ENCODE results near the gene ZNF771. TPM values are rescaled to one million over a fixed set of nuclear protein-coding genes. Genes with fewer than 3 reads are reported as not detected.

Gene ZNF771
- 1 to 10 TPM; 5.5 to 8.9 (median 5.8) TPM for polyA plus RNA-seq (ENCODE audit: insufficient read length in 4 of 4)

DNA sequence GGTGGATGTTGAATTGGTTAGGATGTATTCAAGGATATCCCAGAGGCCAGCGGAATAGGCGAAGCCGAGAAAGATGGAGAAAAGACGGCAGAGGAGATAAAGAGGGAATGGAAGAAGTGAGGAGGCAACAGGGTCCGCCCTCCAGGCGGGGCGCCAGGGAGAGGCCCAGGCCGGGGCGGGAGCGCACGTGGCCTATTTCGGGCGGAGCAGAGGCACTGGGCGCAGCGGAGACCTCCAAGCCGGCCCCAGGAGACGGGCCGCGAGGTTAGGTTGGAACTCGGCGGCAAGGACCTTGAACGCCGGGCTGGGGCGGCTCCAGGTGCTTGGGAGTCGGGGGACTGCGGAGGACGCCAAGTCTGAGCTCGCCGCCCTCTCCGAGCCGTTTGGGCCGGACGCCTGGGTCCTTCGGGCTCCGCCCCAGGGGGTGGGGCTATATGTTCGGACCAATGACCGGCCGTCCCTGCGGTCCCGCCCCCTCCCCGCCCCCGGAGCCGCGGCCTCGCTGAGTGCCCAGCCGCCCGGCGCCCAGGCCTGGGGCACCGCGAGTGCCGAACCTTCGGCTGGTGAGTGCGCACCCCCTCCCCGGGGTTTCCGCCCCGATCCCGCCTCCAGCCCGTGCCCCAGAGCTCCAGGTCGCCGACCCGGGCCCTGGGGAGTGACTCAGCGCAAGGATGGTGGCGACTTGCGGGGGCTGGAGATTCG lies at the start of gene ZNF771:
Gene ZNF771 (plus strand): TSS at position 505 of the 702 bp plus-strand sequence. CDS start 448 bp downstream, outside the sequence.
- peak in 3 of 4 donors; percentile 80 to 85 (median 85) for DNase-seq (ENCODE audit: low read depth in 4 of 4, low spot score in 3 of 4)

DNA sequence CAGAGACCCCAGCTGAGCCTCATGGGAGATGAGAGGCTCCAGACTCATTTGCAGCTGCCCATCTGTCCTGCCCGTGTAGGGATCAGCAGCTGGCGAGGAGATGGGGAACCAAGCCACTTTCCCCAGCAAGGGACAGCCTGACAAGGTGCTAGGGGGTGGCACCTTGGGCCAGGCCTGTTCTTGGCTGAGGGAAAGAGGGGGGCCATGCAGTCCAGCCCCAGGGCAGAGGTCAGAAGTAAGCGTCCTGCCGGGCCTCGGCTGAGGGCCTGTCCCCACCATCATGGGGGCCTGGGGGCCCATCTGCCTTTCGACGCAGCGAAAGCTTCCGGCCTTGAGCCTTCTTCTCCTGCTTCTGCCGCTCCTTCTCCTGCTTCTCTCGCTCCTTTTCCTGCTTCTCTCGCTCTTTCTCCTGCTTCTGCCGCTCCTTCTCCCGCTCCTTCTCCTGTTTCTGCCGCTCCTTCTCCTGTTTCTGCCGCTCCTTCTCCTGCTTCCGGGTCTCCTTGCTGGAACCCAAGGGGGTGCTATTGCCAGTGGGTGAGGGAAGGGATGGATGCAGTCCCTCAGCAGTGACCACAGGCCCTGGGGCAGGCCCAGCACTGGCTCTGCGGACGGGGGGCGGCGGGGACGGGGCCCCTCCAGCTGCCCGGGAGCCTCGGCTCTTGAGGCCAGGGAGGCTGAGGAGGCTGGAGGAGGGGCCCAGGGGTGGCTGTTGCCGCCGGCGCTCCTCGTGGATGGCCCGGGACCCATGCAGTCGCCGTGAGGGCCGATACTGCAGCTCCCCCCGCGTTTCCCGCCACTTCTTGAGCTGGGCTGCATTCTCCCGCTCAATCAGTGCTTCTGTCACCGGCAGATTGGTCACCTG lies 49.5 kb upstream of the ZNF771 start:
- DNase-seq (ENCODE audit: low read depth in 4 of 4, low spot score in 3 of 4) = no peak

DNA sequence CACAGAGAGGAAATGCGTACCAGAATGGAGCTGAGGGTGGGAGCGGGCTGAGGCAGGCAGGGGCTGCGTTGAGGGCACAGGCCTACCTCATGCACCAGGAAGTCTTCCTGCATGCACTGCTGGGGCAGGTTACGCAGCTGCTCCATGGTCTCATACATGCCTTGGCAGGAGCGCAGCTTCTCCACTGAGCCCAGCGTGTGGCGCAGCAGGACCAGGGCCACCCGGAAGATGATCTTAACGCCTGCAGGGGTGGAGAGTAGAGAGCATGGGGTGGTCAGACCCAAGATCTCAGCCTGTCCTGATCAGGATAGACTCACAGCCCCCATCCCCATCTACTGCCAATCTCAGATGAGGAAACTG lies 48.8 kb upstream of the ZNF771 start:
- DNase-seq (ENCODE audit: low read depth in 4 of 4, low spot score in 3 of 4) = no peak

DNA sequence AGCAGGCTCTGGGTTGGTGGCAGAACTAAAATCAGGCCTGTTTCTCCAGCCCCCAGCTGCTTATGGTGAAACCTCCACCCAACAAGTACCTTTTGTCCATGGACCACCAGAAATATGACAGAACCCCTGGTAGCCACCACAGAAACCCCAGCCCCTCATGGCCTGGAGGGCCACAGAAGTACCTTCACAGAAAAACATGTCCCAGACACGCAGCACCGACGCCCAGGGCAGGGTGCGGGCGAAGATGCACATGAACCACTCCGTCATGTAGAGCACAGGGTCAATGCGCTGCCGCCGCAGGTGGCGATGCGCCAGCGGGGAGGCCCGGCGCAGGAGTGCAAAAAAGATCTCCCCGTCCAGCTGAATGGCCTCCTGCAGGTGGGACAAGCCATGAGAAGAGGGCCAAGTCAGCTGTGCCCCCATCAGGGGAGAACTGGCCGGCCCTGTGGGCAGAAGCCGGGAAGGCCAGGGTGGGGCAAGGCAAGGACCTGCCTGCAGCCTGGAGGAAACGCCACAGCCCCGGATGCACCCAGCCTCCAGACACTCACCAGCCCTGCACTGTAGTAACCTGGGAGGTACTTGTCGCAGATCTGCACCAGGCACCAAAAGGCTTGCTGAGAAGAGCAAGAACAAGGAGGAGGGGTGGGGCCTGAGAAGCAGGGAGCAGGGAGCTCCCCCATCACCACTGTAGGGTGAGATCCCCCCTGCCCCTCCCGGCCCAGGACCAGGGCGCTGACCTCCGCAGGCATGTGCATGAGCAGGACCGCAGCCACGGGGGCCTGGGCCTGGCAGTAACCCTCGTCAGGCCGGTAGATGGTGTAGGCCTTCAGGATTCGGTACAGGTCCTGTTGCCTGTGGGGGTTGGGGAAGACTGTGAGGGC lies 48.2 kb upstream of the ZNF771 start:
- no peak for DNase-seq (ENCODE audit: low read depth in 4 of 4, low spot score in 3 of 4)

DNA sequence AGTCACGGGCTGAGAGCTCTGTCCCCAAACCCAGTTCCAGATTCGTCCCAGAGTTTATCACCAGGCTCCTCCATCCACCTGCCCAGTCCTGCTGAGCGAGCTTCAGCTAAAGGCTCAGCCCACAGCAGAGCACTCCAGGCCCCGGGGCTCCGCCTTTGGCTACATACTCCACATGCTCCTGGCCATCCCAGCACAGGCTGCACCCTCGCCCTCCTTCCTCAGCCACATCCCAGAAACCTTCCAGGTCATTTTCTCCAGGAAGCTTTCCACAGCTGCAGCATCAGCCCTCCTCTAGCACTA lies 47.6 kb upstream of the ZNF771 start:
- no peak for DNase-seq (ENCODE audit: low read depth in 4 of 4, low spot score in 3 of 4)

DNA sequence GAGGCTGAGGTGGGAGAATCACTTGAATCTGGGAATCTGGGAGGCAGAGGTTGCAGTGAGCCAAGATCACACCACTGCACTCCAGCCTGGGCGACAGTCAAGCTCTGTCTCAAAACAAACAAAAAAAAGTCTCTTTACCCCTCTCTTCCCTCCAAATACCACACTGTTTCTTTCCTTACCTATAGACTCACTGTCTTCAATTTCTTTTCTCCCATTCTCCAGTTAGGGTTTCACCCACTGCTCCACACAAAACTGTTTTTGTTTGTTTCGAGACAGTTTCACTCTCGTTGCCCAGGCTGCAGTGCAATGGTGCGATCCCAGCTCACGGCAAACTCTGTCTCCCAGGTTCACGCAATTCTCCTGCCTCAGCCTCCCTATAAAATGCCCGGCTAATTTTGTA lies 46.2 kb upstream of the ZNF771 start:
- no peak for DNase-seq (ENCODE audit: low read depth in 4 of 4, low spot score in 3 of 4)

DNA sequence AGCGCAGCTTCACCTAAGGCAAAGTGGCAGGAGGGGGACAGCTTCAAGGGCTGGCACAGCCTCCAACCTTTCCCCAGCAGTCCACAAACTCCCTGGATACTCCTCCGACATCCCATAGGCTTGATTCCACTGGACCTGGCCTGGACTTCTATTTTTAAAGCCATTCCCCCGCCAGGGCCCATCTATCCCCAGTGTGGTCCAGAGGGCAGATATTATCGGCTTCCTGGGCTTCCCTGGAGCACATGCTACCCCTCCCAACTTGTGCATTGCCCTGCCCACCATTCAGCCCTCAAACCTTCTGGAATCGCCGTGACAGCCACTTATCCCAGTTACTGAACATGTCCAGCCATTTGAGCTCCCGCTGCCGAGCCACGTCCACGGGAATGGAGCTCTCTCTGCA lies 42.2 kb upstream of the ZNF771 start:
- no peak for DNase-seq (ENCODE audit: low read depth in 4 of 4, low spot score in 3 of 4)

DNA sequence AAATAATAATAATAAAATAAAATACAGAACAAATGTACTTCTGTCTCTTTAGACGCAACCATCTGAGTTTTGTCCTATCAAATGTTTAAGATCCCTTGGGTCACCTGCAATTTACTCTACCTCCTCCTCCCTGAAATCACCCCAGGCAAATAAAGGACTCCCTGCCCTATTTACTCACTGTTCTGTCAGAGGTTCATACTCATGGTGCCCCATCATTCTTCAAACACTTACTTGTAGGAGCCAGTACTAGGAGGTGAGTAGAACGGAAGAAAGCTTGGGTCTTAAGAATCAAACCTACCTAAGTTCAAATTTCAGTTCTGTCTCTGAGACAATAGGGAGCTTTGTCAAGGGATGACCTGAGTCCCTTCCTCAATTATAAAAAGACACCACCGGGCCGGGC lies 40.9 kb upstream of the ZNF771 start:
- DNase-seq (ENCODE audit: low read depth in 4 of 4, low spot score in 3 of 4) = no peak

DNA sequence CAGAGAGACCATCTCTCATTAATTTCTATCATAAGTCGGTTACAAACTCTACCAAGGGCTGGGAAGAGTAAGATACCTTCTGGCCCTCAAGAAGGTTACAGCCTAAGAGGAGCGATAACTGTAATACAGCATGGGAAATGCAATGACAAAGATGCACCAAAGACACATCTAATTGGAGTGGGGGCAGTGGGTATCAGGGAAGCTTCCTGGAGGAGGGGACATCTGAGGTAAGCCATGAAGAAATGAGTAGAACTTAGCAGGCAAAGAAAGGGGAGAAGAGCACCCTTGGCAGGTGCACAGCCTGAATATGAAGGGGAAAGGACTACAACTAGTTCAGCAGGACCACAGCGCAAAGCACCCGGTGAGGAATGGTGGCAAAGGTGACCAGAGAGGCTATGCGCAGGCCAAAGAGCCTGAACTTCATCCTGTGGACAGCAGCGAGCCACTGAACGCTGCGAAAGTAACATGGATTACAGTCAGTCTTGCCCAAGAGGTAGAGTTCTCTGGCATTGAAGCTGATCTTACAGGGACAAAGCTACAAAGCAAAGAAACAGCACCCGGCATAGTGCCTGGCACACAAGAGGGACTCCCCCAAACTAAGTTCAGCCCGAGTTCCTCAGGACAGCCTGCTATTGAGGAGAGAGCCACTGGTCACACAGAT lies 39.9 kb upstream of the ZNF771 start:
- no peak for DNase-seq (ENCODE audit: low read depth in 4 of 4, low spot score in 3 of 4)

DNA sequence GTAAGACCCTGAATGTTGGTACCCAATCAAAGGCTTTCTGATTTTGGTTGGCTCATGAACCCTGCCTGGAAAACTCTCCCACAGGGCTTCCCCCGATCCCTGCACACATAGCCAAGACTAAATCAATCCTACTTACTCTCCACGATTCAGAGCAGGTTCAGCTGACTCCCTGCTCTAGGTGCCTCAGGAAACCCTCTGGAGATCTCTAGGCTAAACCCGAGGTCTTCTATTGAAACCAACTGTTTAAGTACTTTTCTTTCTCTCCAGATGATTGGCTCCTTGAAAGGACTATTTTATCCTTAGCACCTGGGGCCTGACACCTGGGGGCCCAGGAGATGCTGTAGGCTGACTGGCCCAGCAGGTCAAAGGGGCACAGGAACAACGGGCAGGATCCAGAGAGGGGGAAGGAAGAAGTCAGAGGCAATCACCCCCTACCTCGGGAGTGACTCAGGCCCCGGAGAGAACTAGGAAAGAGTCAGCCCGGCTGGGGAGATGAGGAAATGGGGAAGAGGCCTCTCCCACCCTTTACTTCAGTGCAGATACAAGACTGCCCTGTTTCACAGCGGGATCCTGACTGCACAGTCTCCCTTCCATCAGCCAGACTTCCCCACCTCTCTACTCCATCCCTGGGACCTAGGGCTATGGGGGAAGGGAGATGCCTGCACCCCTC lies 39.1 kb upstream of the ZNF771 start:
- DNase-seq (ENCODE audit: low read depth in 4 of 4, low spot score in 3 of 4) = no peak

DNA sequence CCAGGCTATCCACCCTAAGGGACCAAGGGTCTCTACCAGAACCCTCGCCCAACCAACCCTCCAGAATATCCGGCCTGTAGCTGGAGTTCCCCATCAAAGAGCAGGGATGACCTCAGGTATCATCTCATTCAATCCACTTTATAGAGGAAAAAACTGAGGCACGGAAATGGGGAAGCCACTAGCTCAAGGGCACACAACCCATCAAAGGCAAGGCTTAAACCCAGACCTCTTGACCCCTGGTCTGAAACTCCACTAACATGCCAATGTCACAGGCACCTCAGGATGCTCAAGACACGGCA lies 38.7 kb upstream of the ZNF771 start:
- DNase-seq (ENCODE audit: low read depth in 4 of 4, low spot score in 3 of 4) = no peak

DNA sequence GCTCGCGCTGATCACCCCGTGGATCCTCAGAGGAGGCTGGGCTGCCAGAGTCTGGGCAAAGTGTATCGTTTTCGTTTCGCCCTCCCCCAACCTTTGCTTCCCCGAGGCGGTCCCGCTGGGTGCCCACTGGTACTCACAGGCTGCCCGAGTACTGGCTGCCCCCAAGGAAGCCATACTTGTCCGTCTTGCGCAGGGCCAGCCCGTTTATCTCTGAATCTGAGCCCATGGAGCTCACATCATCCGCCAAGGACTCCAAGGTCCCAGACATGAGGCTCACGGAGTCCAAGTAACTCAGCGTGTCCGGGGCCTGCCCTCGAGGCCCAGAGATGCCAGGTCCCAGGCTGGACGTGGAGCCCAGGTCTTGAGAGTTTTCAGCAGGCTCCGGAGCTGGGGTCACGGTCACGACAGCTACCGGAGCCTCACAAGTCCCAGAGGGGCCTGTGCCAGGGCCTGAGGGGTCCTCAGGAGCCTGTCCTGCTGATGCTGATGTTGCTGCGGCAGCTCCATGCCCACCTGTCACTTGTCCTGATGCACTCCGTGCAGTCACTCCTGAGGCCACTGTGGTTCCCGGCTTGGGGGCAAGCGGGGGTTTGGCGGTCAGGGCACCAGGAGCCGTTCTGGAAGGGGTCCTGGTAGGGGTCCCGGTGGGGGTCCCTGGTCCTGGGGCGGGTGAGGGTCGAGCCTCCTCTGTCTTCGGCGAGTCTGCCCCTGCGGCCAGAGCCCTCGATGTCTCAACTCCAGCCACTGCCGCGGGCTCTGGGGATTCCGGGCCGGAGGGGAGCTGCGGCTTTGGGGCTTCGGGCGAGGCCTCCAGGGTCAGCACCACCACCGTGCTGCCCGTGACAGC lies 38.1 kb upstream of the ZNF771 start:
- no peak for DNase-seq (ENCODE audit: low read depth in 4 of 4, low spot score in 3 of 4)

DNA sequence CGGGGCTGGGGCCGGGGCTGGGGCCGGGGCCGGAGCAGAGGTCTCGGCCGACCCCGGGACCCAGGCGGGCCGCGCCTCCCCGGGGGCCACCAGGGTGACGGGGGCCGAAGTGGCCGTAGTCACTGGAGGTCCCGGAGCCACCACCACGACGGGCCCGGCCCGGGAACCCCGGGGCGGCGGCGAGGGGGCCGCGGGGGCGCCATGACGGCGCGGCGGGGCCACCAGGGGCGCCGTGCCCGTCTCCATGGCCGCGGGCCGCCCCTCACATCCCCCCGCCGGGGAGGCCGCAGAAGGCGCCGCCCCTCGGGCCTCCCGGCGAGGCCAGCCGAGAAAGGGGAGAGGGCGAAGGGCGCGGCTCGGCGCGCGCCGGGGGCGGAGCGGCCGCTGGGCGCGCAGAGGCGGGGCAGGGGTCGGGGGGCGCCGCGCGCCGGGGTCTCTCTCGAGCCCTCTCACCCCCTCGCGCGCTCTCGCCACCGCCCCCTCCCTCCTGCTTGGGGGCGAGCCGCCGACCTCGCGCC lies 37.4 kb upstream of the ZNF771 start:
- DNase-seq (ENCODE audit: low read depth in 4 of 4, low spot score in 3 of 4) = peak in 1 of 4 donors; percentile 46

DNA sequence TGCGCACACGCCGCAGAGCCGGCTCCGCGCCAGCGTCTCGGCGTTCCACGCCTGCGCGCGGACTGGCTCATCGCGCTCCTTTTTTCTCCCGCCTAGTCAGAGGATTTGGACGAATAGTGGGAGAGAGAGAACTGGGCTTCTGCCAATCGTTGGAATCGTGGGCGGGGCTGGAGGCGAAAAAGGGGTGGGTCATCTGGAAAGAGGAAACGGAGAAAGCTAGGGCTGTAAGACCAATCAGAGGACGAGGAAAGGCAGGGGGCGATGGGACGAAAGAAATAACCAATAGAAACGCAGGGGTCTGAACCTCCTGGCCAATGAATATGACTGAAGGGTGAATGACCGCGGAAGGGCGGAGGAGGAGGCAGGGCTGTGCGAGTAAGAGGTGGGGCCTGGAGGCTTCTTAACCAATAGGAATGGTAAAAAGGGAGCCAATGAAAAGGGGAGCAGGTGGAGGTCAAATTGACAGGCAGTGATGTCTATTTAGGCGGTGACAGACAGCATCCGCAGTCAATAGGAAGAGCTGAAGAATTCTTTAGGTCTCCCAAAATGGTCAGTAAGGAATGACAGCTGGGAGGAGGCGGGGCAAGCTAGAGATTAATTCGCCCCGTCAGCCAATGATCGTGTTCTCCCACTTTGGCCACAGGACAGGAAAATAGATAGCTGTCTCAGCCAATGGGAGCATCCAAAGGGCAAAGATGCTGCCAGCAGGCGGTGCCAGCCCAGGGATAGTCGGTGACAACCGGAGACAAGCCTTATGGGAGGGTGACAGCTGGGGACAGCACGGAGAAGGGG lies 36.8 kb upstream of the ZNF771 start, which contains the start of gene TBC1D10B:
Gene TBC1D10B (minus strand): TSS at position 39 of the 792 bp plus-strand sequence. CDS start 311 bp downstream, outside the sequence.
- peak; percentile 97 to 100 (median 100) for DNase-seq (ENCODE audit: low read depth in 4 of 4, low spot score in 3 of 4)

DNA sequence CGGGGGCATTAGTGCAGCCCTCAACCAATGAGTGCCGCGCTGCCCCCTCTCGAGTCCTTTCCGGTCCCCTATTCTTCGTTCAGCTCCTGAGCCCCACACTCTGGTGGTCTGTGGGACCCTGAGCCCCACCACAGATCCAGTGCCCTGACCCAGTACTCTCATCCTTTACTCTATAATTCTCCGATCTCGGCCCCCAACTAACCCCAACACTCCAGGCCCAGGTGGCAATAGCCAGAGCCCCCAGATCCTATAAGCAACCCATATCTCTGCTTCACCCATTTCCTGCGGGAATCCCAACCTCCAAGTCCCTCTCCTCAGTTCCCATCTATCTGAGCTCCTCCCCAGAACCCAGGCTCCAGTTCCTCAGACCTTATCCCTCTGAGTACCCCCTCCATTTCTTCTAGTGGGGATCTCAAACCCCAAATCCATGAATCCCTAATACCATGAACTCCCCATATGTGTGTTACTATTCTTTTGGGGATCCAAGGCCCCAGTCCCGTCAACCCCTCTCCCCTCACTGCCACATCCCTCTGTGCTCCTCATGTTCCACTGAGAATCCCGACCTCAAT lies 36.1 kb upstream of the ZNF771 start:
- no peak for DNase-seq (ENCODE audit: low read depth in 4 of 4, low spot score in 3 of 4)

DNA sequence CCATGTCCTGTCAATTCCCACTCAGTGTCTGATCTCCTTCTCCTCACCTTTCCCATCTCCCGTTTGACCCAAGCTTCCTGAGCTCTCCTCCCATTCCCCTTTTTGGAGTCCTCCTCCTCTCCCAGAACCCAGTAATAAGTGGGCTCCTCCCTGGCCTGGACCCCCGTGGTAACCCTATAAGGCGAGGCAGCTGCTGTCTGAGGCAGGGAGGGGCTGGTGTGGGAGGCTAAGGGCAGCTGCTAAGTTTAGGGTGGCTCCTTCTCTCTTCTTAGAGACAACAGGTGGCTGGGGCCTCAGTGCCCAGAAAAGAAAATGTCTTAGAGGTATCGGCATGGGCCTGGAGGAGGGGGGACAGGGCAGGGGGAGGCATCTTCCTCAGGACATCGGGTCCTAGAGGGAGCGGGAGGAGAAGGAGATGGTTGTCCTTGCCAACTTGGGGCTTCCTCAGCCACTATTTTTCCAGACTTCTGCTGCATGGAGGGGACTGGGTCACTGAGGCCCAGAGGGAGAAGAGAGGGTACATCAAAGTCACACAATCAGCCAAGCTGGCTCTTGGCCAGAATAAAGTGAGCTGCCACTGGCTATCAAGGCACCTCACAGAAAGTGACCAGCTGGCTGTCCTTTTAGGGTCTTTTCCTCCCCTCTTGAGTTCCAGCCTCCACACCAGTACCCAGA lies 35.2 kb upstream of the ZNF771 start:
- no peak for DNase-seq (ENCODE audit: low read depth in 4 of 4, low spot score in 3 of 4)

DNA sequence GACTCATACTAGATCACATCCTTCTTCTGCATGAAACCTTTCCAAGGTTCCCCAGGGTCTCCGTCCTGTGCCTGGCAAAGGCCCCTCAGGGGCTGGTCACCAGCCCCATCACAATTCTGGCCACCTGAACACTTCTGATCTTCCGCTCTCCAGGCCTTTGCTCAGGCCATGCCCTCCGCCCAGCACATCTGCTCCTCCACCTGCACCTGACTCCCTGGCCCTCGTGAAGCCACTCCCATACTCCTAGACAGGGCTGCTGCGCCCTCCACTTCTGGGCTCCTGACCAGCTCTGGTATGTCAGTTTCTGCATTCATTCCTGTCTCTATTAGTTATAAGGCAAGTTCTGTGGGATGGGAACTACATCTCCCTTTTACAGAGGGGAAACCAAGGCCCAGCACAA lies 34.7 kb upstream of the ZNF771 start:
- no peak for DNase-seq (ENCODE audit: low read depth in 4 of 4, low spot score in 3 of 4)
